ENCODE measurements around the gene LRBA.
A peak's percentile ranks its signal among the peaks of the same experiment; 100 is the strongest.
"Not testable (repeated sequence)": the region's sequence is repeated elsewhere in the genome, so short reads cannot be mapped to it uniquely, and the experiment has no call there.

LRBA gene

GRCh38 chr4:150673793-150674192 lies 341.3 kb downstream of the LRBA start:
- FAIRE-seq (no peak), DNase-seq (ENCODE audit: insufficient read length, low spot score) (no peak)
- TF ChIP-seq POU2F2 (IDR thresholded peaks at IDR 0.05; ENCODE audit: low read depth, low read length) (no peak), SPI1 (IDR thresholded peaks at IDR 0.05; ENCODE audit: low read depth, low read length) (peak; percentile 78), POLR2AphosphoS5 (IDR thresholded peaks at IDR 0.05; ENCODE audit: low read depth, low read length) (no peak)

GRCh38 chr4:150668824-150669223 lies 346.3 kb downstream of the LRBA start:
- no peak for FAIRE-seq
- TF ChIP-seq POLR2AphosphoS5 (IDR thresholded peaks at IDR 0.05; ENCODE audit: low read depth, low read length) (no peak), SPI1 (IDR thresholded peaks at IDR 0.05; ENCODE audit: low read depth, low read length) (no peak), POU2F2 (IDR thresholded peaks at IDR 0.05; ENCODE audit: low read depth, low read length) (no peak), TAF1 (IDR thresholded peaks at IDR 0.05; ENCODE audit: low read depth, low read length) (no peak)
- DNase-seq (ENCODE audit: insufficient read length, low spot score), result no peak

GRCh38 chr4:150664935-150665334 lies 350.1 kb downstream of the LRBA start:
- FAIRE-seq (no peak), DNase-seq (ENCODE audit: insufficient read length, low spot score) (no peak)
- TF ChIP-seq POLR2AphosphoS5 (IDR thresholded peaks at IDR 0.05; ENCODE audit: low read depth, low read length) (no peak), TAF1 (IDR thresholded peaks at IDR 0.05; ENCODE audit: low read depth, low read length) (no peak), POLR2A (IDR thresholded peaks at IDR 0.05; ENCODE audit: low read depth, low read length) (no peak), SPI1 (IDR thresholded peaks at IDR 0.05; ENCODE audit: low read depth, low read length) (no peak), PAX5 (IDR thresholded peaks at IDR 0.05; ENCODE audit: insufficient read depth, low read length, severe bottlenecking) (no peak), POU2F2 (IDR thresholded peaks at IDR 0.05; ENCODE audit: low read depth, low read length) (no peak)

GRCh38 chr4:150662686-150663085 lies 352.4 kb downstream of the LRBA start:
- FAIRE-seq, result no peak
- DNase-seq (ENCODE audit: insufficient read length, low spot score), result no peak
- no peak for TF ChIP-seq SPI1 (IDR thresholded peaks at IDR 0.05; ENCODE audit: low read depth, low read length)
- TF ChIP-seq PAX5 (IDR thresholded peaks at IDR 0.05; ENCODE audit: insufficient read depth, low read length, severe bottlenecking), result no peak
- no peak for TF ChIP-seq POU2F2 (IDR thresholded peaks at IDR 0.05; ENCODE audit: low read depth, low read length)
- no peak for TF ChIP-seq POLR2AphosphoS5 (IDR thresholded peaks at IDR 0.05; ENCODE audit: low read depth, low read length)
- TF ChIP-seq POLR2A (IDR thresholded peaks at IDR 0.05; ENCODE audit: low read depth, low read length), result no peak
- no peak for TF ChIP-seq TAF1 (IDR thresholded peaks at IDR 0.05; ENCODE audit: low read depth, low read length)

GRCh38 chr4:150661551-150661950 lies 353.5 kb downstream of the LRBA start:
- FAIRE-seq; DNase-seq (ENCODE audit: insufficient read length, low spot score): not testable (repeated sequence)

- DNase-seq (ENCODE audit: insufficient read length, low spot score); FAIRE-seq: not testable (repeated sequence)
These were observed 356.8 kb downstream of the LRBA start for GRCh38 chr4:150658258-150658657.

GRCh38 chr4:150656891-150657290 lies 358.2 kb downstream of the LRBA start:
- DNase-seq (ENCODE audit: insufficient read length, low spot score) (no peak), FAIRE-seq (no peak)
- TF ChIP-seq POLR2A (IDR thresholded peaks at IDR 0.05; ENCODE audit: low read depth, low read length) (no peak), TAF1 (IDR thresholded peaks at IDR 0.05; ENCODE audit: low read depth, low read length) (no peak), POU2F2 (IDR thresholded peaks at IDR 0.05; ENCODE audit: low read depth, low read length) (no peak), PAX5 (IDR thresholded peaks at IDR 0.05; ENCODE audit: insufficient read depth, low read length, severe bottlenecking) (no peak), SPI1 (IDR thresholded peaks at IDR 0.05; ENCODE audit: low read depth, low read length) (no peak), POLR2AphosphoS5 (IDR thresholded peaks at IDR 0.05; ENCODE audit: low read depth, low read length) (no peak)

GRCh38 chr4:150650751-150651150 lies 364.3 kb downstream of the LRBA start:
- DNase-seq (ENCODE audit: insufficient read length, low spot score) (no peak), FAIRE-seq (no peak)
- TF ChIP-seq POLR2A (IDR thresholded peaks at IDR 0.05; ENCODE audit: low read depth, low read length) (no peak), TAF1 (IDR thresholded peaks at IDR 0.05; ENCODE audit: low read depth, low read length) (no peak), POU2F2 (IDR thresholded peaks at IDR 0.05; ENCODE audit: low read depth, low read length) (no peak), SPI1 (IDR thresholded peaks at IDR 0.05; ENCODE audit: low read depth, low read length) (no peak), PAX5 (IDR thresholded peaks at IDR 0.05; ENCODE audit: insufficient read depth, low read length, severe bottlenecking) (no peak), POLR2AphosphoS5 (IDR thresholded peaks at IDR 0.05; ENCODE audit: low read depth, low read length) (no peak)

- DNase-seq (ENCODE audit: insufficient read length, low spot score) (no peak), FAIRE-seq (no peak)
- no peak for TF ChIP-seq POLR2AphosphoS5 (IDR thresholded peaks at IDR 0.05; ENCODE audit: low read depth, low read length)
- TF ChIP-seq POLR2A (IDR thresholded peaks at IDR 0.05; ENCODE audit: low read depth, low read length), result no peak
- no peak for TF ChIP-seq TAF1 (IDR thresholded peaks at IDR 0.05; ENCODE audit: low read depth, low read length)
- TF ChIP-seq SPI1 (IDR thresholded peaks at IDR 0.05; ENCODE audit: low read depth, low read length), result no peak
- no peak for TF ChIP-seq POU2F2 (IDR thresholded peaks at IDR 0.05; ENCODE audit: low read depth, low read length)
- TF ChIP-seq PAX5 (IDR thresholded peaks at IDR 0.05; ENCODE audit: insufficient read depth, low read length, severe bottlenecking), result no peak
These were observed 367.0 kb downstream of the LRBA start for GRCh38 chr4:150648123-150648522.

- TF ChIP-seq PAX5 (IDR thresholded peaks at IDR 0.05; ENCODE audit: insufficient read depth, low read length, severe bottlenecking), result no peak
- no peak for TF ChIP-seq POU2F2 (IDR thresholded peaks at IDR 0.05; ENCODE audit: low read depth, low read length)
- no peak for TF ChIP-seq POLR2A (IDR thresholded peaks at IDR 0.05; ENCODE audit: low read depth, low read length)
- TF ChIP-seq TAF1 (IDR thresholded peaks at IDR 0.05; ENCODE audit: low read depth, low read length), result no peak
- no peak for TF ChIP-seq SPI1 (IDR thresholded peaks at IDR 0.05; ENCODE audit: low read depth, low read length)
- TF ChIP-seq POLR2AphosphoS5 (IDR thresholded peaks at IDR 0.05; ENCODE audit: low read depth, low read length), result no peak
- DNase-seq (ENCODE audit: insufficient read length, low spot score) (no peak), FAIRE-seq (no peak)
These were observed 368.1 kb downstream of the LRBA start for GRCh38 chr4:150647008-150647407.

- FAIRE-seq (no peak), DNase-seq (ENCODE audit: insufficient read length, low spot score) (no peak)
- TF ChIP-seq POLR2A (IDR thresholded peaks at IDR 0.05; ENCODE audit: low read depth, low read length) (no peak), POU2F2 (IDR thresholded peaks at IDR 0.05; ENCODE audit: low read depth, low read length) (no peak), PAX5 (IDR thresholded peaks at IDR 0.05; ENCODE audit: insufficient read depth, low read length, severe bottlenecking) (no peak), POLR2AphosphoS5 (IDR thresholded peaks at IDR 0.05; ENCODE audit: low read depth, low read length) (no peak), TAF1 (IDR thresholded peaks at IDR 0.05; ENCODE audit: low read depth, low read length) (no peak), SPI1 (IDR thresholded peaks at IDR 0.05; ENCODE audit: low read depth, low read length) (no peak)
These were observed 373.5 kb downstream of the LRBA start for GRCh38 chr4:150641612-150642011.

All from GM12891 (cell line).